Loucy (cell line): ENCODE measurements around the gene SCIN.

ENCODE experiments used
- EZH2phosphoT487 ChIP-seq: fragments of 200-600 bp; IDR thresholded peaks from 2 replicates; pipeline ENCODE4 v1.6.1; 2018; ENCODE audit warnings: antibody characterized with exemption, mild to moderate bottlenecking, moderate library complexity, borderline replicate concordance
- TF ChIP-seq, protein P1 (sequence below): fragments of 200-600 bp; sonication (generic); conservative IDR thresholded peaks from 2 replicates; pipeline ENCODE4 v1.5.1; 2014; ENCODE audit warnings: mild to moderate bottlenecking, antibody characterized with exemption, low read length

DNA sequence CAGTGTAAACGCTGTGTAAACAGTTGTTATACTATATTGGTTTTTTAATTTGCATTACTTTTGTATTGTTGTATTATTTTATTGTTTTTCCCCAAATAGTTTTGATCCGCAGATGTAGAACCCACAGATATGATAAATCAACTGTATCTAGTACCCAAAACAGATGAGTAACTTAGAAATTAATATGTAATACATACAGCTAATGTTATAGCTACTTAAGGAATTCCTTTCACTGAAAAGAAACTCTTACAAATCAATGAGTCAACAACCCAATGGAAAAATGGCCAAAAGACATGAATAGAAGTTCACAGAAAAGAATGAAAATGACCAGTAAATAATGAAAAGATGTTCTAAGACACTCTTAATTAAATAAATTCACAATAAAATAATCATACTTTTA, 84.6 kb downstream of the SCIN start:
- TF ChIP-seq, protein P1, sequence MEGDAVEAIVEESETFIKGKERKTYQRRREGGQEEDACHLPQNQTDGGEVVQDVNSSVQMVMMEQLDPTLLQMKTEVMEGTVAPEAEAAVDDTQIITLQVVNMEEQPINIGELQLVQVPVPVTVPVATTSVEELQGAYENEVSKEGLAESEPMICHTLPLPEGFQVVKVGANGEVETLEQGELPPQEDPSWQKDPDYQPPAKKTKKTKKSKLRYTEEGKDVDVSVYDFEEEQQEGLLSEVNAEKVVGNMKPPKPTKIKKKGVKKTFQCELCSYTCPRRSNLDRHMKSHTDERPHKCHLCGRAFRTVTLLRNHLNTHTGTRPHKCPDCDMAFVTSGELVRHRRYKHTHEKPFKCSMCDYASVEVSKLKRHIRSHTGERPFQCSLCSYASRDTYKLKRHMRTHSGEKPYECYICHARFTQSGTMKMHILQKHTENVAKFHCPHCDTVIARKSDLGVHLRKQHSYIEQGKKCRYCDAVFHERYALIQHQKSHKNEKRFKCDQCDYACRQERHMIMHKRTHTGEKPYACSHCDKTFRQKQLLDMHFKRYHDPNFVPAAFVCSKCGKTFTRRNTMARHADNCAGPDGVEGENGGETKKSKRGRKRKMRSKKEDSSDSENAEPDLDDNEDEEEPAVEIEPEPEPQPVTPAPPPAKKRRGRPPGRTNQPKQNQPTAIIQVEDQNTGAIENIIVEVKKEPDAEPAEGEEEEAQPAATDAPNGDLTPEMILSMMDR, result no peak
- TF ChIP-seq EZH2phosphoT487, result no peak
